ENCODE data around the gene CMTR1.

Gene CMTR1

DNA sequence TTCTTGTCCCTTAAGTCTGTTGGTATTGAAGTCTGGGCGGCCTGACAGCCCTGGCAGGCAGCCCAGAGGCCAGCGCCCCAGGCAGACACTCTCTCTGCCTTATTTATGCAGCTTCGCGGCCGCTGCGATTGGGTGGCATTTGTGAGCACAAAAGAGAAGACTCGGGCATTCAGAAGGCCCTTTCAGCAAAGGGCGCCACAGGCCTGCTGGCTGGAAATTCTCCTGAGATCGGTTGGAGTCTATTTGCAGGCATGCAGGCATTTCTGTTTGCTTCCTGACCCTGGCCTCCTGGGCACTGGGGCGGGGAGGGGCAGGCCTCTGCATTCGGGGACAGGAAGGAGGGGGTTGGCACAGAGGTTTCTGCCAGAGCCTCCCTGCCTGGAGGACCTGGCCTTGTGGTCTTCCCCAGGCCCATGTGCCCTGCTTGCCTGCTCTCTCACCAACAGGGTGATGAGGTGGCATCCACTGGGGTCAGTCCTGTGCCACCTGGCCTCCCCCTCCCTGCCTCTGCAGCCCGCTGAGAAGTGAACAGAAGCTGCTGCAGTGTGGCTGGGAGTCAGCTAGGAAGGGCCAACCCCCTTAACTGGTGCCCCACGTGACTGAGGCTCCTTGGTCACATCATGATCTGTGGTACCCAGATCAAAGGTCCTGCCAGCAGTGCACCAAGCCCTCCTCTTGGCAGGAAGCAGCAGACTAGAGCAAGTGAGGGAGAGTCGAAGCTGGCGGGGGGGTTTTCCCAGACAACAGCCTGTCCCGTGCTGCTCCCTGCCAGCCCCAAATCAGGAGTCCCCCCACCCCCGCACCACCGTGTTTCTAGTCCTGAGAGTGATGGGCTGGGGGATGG, 83.3 kb downstream of the CMTR1 start:
- DNase-seq = peak; percentile 13

DNA sequence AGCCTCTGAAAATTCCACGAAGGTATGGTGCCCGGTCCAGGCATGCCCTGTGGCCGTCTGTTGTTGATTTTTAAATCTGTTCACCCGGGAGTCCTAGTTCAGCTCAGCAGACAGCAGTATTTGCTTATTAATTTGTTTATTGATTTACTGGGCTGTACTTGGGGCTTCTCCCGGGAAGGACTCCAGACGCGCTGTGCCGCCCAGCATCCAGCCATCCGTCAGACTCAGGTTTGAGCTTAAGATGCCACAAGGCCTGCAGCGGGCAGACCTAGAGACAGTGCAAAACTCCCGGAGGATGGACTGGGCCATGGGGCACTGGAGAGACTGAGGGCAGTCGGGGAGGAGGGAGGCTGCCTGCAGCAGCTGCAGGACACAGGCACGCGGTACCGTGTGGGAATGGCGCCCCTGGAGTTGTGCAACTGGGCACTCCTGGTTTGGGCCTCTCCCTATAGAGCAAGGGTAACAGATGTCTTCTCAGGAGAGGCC, 83.9 kb downstream of the CMTR1 start:
- DNase-seq = no peak

DNA sequence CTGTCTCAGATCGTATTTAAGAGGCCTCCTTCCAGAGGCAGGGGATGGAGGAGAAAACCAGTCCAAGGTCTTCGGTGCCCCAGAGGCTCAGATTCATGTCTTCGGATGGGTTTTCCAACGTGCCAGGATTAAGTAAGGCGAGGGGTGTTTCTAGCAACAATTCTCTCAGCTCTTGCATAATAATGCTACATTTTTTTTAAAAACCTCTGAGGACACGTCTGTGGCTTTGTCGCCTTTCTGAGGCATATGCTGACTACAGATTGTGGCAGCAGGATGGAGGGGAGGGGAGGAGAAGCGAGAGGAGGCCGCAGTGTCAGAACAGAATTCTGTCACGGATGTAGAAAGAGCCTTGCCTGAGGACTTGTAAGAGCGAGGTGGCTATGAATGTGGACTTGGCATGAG, 84.4 kb downstream of the CMTR1 start:
- no peak for DNase-seq

DNA sequence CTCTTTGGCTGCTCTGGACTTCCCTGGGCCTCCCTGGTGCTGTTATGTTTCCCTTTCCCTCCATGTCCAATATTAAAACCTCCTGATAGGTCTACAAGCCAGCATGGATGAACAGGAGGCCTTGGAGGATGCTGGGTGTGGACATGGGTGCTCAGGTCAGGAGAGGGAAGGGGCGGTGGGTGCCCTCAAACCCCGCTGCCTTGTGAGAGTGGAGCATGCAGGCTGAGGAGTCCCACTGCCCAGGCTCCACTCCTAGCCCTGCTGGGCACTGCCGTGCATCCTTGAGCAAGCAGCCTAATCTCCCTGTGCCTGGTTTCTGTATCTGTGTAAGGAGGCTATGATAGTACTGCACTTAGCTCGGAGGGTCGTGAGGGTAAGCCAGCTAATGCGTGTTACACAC, 85.1 kb downstream of the CMTR1 start:
- DNase-seq = no peak

DNA sequence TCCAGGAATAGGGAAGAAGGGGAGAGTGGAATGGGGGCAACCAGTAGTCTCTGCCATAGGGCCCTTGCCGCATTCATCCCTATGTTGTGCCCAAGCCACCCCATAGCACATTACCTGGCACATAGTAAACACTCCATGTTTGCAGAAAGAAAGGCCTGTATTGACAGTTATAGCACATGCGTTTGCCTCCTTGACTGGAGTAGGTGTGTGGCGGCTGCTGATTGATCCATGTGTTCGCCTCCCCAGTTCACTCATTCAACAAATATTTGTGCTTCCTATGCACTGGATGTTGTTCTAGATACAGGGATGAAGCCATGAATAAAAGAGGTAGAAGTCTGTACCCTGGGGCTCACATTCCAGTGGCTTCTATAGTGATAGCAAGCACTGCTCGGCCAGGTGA, 86.4 kb downstream of the CMTR1 start:
- DNase-seq = no peak

DNA sequence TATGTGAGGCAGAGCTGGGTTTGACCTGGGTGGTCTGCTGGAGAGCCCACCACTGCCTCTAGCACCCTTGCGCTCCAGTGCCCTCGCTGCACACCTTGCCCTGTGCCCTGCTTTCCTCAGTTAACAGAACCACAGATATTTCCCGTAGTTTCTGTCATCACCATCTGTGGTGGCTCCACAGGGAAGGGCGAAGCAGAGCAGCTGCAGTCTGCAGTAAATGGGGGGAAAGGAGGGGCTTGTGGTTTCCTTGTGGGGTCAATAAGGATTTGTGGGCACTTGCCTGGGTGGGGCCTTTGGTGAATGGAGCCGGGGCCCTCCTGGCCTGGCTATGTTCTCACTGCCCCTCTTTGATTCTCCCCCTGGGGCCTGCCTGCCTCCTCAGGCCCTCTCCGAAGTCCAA, 87.9 kb downstream of the CMTR1 start:
- no peak for DNase-seq

DNA sequence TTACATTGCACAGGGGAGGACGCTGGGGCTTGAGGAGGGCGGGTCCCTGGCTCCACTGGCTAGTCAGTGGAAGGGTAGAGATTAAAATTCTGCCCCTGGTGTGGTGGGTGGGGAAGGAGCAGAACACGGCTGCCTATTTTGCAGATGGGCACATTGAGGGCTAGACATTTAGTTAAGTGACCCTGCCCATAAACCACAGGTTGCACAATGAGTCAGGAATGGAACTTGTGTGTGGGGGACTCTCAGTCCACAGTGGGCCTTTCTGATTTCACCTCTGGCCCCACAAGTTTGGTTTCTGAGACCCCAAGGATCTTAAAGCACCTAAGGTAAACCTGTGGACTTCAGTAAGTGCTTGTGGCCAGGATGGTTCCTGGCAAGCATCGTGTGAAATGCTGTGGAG, 88.7 kb downstream of the CMTR1 start:
- DNase-seq = no peak

DNA sequence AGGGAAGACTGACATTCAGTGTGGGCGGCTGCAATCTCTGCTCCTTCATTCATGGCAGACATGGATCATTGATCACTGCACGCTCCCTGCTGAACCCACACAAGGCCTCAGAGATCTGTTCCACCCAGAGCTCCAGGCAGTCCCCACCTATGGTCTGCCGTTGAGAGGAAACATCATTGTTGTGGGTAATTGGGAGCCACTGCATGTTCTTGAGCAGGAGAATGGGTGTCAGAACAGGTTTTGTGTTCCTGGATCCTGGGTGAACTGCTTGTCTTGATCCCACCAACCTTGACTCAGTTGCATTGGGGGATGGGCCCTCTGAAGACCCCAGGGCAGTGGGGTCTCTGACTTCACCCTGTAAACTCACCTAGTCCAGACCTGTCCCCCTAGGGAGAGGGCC, 89.8 kb downstream of the CMTR1 start:
- DNase-seq = no peak

DNA sequence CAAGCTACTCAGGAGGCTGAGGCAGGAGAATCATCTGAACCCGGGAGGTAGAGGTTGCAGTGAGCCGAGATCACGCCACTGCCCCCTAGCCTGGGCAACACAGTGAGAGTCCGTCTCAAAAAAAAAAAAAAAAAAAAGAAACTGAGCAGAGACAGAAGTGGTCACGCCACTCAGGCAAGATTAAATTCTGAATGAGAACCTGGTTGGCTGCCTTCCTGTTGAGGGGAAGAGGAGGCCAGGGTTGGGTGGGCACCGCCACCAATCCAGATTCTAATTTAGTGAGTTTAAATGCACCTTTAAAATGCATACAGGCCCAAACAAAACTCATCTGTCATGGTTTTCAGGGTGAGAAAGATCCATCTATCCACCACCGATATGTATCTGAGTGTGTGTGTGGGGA, 90.4 kb downstream of the CMTR1 start:
- no peak for DNase-seq

DNA sequence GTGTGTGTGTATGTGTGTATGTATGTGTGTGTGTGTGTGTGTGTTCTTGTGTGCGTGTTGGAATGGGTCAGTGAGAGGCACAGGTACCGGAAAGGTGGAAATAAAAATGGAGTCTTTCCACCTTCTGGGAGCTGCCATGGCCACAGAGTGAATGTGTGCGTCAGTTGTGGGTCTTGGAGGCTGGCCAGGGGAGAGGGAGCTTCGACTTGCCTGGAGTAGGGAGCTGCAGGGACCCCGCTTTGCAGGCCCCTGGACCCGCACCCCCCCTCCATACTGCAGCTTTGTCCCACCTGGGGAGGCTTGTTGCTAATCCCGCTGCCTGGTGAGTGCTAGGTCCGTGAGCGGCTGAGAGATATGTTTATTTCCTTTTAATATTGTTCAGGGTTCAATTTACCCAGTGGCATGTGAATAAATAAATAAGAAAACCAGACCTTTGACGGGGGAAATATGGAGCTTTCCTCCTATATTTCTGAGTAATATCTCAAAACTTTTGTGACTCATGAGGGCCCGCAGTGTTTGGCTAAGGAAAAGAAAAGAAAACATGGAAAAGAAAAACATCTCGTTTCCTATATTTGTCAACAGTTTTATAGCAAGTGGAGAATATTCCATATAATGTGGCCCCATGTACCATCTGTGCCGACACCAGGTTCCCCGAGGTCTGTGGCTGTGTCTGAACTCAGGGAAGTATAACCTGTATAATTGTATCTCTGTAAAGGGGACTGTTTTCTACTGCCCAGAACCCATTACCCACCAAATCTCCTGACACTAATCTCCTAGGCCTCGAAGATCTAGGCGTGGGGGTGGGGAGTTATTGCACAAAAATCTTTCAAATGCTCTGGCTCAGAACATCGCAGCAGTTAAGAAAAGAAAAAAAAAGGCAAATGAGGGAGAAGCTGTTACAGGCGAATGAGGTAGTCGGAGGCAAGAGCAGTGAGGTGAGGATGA, 91.3 kb downstream of the CMTR1 start:
- no peak for DNase-seq

DNA sequence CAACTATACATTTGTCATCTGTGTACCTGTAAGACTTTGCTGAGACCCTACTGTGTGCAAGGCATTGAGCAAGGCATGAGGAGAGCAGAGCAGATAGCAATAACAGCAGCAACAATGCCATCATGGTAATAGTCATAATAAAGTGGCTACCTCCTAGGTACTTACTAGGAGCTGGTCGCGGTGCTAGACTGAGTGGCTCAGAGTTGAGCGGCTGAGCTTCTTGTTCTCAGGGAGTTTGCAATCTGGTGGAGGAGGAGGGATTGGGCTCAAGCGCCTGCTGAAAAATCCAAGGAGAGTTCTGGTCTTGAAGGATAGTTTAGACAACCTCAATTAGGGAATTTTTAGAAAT, 91.9 kb downstream of the CMTR1 start:
- DNase-seq = no peak

DNA sequence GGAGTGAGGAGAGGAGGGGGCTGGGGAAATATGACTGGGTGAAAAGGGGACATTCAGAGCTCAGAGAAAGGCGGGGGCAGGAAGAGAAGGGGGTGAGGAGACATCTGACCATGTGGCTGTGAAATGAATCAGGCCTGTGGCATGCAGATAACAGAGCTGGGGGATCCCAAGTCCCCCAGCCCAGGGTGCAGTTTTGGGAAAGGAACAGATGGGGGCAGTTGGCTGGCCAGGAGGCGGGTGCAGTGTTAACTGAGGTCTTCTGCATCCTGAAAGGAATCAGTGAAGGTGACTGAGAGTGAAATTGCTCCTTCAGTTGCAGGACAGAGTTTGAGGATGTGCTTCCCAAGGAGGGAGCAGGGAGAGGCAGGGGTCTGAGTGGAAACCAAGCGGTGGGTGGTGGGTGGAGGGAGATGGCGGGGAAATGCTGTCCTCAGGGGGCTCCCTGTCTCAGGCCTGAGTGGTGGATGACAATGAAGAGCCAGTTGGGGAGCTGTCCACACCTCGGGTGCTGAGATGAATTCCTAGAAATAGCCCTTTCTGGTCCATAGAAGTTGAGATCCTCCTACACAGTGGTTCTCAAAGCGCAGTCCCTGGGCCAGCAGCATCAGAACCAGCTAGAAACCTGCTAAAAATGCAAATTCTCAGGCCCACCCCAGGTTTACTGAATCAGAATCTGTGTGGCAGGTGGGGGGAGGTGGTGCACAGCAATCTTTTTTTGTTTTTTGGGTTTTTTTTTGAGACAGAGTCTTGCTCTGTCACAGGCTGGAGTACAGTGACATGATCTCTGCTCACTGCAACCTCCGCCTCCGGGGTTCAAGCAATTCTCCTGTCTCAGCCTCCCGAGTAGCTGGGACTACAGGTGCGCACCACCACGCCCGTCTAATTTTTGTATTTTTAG, 92.7 kb downstream of the CMTR1 start:
- peak; percentile 10 for DNase-seq

DNA sequence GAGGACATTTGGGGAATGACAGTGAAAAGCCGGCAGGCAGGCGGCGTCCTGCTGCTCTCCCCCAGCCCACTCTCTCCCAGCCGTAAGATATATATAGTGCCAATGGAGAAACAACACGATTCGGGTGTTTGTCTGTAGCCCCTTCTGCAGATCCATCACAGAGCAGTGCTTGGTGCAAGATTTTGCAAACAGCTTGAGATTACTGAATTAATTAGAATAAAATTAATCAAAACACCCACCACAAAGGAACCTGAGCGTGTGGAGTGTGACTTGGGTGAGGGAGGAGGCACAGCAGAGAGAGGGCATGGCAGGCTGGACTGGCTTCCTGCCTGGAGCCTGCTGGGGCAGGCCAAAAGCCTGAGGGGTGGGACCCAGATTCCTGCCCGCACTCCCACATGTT, 95.5 kb downstream of the CMTR1 start:
- no peak for DNase-seq

DNA sequence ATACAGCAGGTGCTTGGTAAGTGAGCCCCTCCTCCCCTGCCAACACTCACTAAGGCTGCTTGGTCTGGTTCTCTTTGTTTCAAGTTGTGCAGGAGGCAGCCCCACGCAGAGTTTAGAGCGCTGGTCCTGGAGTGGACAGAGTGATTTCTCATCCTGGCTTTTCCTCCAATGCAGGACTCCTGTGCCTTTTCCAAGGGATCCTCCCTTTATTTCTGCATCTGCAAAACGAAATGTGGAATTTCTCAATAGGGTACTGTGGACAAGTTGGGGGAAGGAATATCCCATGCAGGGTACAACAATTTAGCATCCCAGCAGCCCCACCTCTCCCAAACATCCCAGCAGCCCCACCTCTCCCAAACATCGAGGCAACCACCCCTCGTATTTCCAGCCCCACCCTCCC, 97.3 kb downstream of the CMTR1 start:
- no peak for DNase-seq

DNA sequence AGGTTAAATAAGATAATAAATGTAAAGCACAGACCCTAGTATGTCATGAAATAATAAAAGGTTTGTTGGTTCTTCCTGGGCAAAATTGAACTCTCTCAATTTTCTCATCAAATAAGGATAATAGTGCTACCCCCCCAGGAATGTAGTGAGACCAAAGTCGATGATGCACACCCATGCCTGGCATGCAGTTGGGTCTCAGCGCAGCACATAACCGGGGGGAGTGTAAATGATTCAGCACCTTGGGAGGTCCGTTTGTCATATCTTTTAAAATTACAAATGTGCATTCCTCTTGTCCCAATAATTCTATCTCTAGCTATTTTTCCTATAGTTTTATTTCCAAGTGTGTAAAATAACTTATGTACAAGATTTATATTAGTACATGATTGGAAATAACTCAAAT, 98.0 kb downstream of the CMTR1 start:
- DNase-seq = no peak
